Left lung (tissue), 10 donors: ENCODE results near the gene CCDC159. TPM values are rescaled to one million over a fixed set of nuclear protein-coding genes. Genes with fewer than 3 reads are reported as not detected.
"Not testable (repeated sequence)": the region's sequence is repeated elsewhere in the genome, so short reads cannot be mapped to it uniquely, and the experiment has no call there.

Experiments used
- ATAC-seq: fragments of 200-7000 bp; cut with Tn5 transposase; one replicate; pipeline ENCODE4 v1.9.1; 2020; ENCODE audit warnings: moderate library complexity
- DNase-seq, 4 donors: peaks; one replicate each; pipeline ENCODE4 v3.0.0-alpha.2; 2013 to 2020
- H3K27ac ChIP-seq, 2 donors: fragments of 200-600 bp; sonication (generic) in 1 of 2; one replicate each; pipeline versions ENCODE4 v1.5.0 to v1.8.0; 2020 to 2021
- H3K27me3 ChIP-seq, 2 donors: fragments of 200-600 bp; sonication (generic) in 1 of 2; one replicate each; pipeline versions ENCODE4 v1.5.0 to v1.8.0; 2020 to 2021
- H3K36me3 ChIP-seq, 2 donors: fragments of 200-600 bp; sonication (generic) in 1 of 2; one replicate each; pipeline versions ENCODE4 v1.5.0 to v1.8.0; 2020 to 2021
- H3K4me1 ChIP-seq, 2 donors: fragments of 200-600 bp; one replicate each; pipeline ENCODE4 v1.8.0; 2021
- H3K4me3 ChIP-seq, 2 donors: fragments of 200-600 bp; sonication (generic) in 1 of 2; one replicate each; pipeline versions ENCODE4 v1.5.0 to v1.8.0; 2020 to 2021; ENCODE audit warnings: mild to moderate bottlenecking in 1 of 2
- H3K9me3 ChIP-seq, 2 donors: fragments of 200-600 bp; sonication (generic) in 1 of 2; one replicate each; pipeline versions ENCODE4 v1.5.0 to v1.8.0; 2020 to 2021
- CTCF ChIP-seq, 2 donors: fragments of 200-600 bp; sonication (generic) in 1 of 2; IDR thresholded peaks; one replicate each; pipeline versions ENCODE4 v1.5.0 to v1.8.0; 2021; ENCODE audit warnings: antibody characterized with exemption in 2 of 2
- intact Hi-C, 2 donors: fragments of 100-400 bp; cut with DNase I; formaldehyde crosslinking; loops; one replicate each; pipeline versions ENCODE4 v1.11.2 to v1.14.2; 2022
- polyA plus RNA-seq, 6 donors: library from polyadenylated mRNA; unstranded; fragments of 120-200 nt; gene quantifications; one replicate each; pipeline ENCODE4 v1.2.1, GENCODE V29; 2013; ENCODE audit not compliant: insufficient read length in 6 of 6
- total RNA-seq, 2 donors: library from RNA; stranded (reverse); fragmentation: NEBNext Ultra II Directional; extraction: Animal tissue kit (Norgen Biotek cat#: 25700); gene quantifications; one replicate each; pipeline ENCODE4 v1.2.1, GENCODE V29; 2021
- donor health status: DM: no; HTN: yes; CAD: no.
- donor health status: DM: no; HTN: no; CAD: no.

Gene CCDC159
- total and polyA plus RNA-seq, 8 donors, result 29.9 to 56.4 (median 44.7) TPM

- DNase-seq (no peak), ATAC-seq (no peak)
- H3K4me3 ChIP-seq, result peak overlapping the region; percentile 67 to 69
- H3K4me1 ChIP-seq, result peaks cover 16 to 33% of the 10 kb centered on the region in 2 donors
- no peaks in the 10 kb centered on the region for H3K27me3 ChIP-seq
- H3K27ac ChIP-seq, result peak overlapping the region in 1 of 2 donors; percentile 84
- H3K36me3 ChIP-seq, result peaks cover 0 to 6% of the 10 kb centered on the region in 2 donors
- TF ChIP-seq CTCF (IDR thresholded peaks at IDR 0.05), result no peak
- H3K9me3 ChIP-seq, result peaks cover 0 to 7% of the 10 kb centered on the region in 2 donors
- intact Hi-C loops, result no loop called here
These were observed 1.1 kb upstream of the CCDC159 start for GRCh38 chr19:11345122-11345803.

- Histone ChIP-seq H3K4me3 (no peak overlapping the region), H3K27me3 (no peaks in the 10 kb centered on the region), H3K36me3 (peaks cover 0 to 3% of the 10 kb centered on the region in 2 donors), H3K27ac (peak overlapping the region in 1 of 2 donors; percentile 84), H3K4me1 (peaks cover 16 to 33% of the 10 kb centered on the region in 2 donors), H3K9me3 (peaks cover 0 to 7% of the 10 kb centered on the region in 2 donors)
- no peak for TF ChIP-seq CTCF (IDR thresholded peaks at IDR 0.05)
- no peak for DNase-seq
- ATAC-seq, result no peak
- intact Hi-C loops, result no loop called here
These were observed 1.3 kb downstream of the CCDC159 start for GRCh38 chr19:11347546-11348039.

- Histone ChIP-seq H3K4me1 (peaks cover 14 to 22% of the 10 kb centered on the region in 2 donors), H3K36me3 (no peaks in the 10 kb centered on the region), H3K9me3 (peaks cover 0 to 7% of the 10 kb centered on the region in 2 donors), H3K4me3 (no peak overlapping the region), H3K27me3 (no peaks in the 10 kb centered on the region), H3K27ac (no peak overlapping the region)
- ATAC-seq, result no peak
- intact Hi-C loops, result no loop called here
- no peak for TF ChIP-seq CTCF (IDR thresholded peaks at IDR 0.05)
- DNase-seq, result no peak
These were observed 2.9 kb downstream of the CCDC159 start for GRCh38 chr19:11349171-11349570.

- intact Hi-C loops, result not testable (repeated sequence)
These were observed 7.8 kb downstream of the CCDC159 start for GRCh38 chr19:11354102-11354501.

GRCh38 chr19:11355160-11356073 lies 9.1 kb downstream of the CCDC159 start, which contains the start of gene PLPPR2:
Gene PLPPR2 (plus strand): TSS chr19:11355432. CDS start chr19:11357674, 2,242 bp downstream.
- DNase-seq, result peak; percentile 74 to 98 (median 90)
- Histone ChIP-seq H3K4me3 (peak within 1 kb of the TSS; percentile 44 to 58), H3K27me3 (no peaks in the 10 kb centered on the region), H3K36me3 (peaks cover 0 to 12% of the 10 kb centered on the region in 2 donors), H3K4me1 (peaks cover 0 to 17% of the 10 kb centered on the region in 2 donors), H3K27ac (peak within 1 kb of the TSS; percentile 7 to 55), H3K9me3 (no peaks in the 10 kb centered on the region)
- ATAC-seq, result peak; percentile 98
- intact Hi-C loops, result no loop called here
- no peak for TF ChIP-seq CTCF (IDR thresholded peaks at IDR 0.05)

More at GRCh38 chr19:11354102-11354501, 7.8 kb downstream of the CCDC159 start:
- H3K4me1 ChIP-seq, result peaks cover 0 to 17% of the 10 kb centered on the region in 2 donors
- not testable (repeated sequence) for H3K27me3 ChIP-seq, ATAC-seq, H3K9me3 ChIP-seq, H3K36me3 ChIP-seq, DNase-seq, H3K4me3 ChIP-seq, H3K27ac ChIP-seq
